Mononuclear cell (primary cell): Measurements from ENCODE around the gene PKM. TPM values are rescaled to one million over a fixed set of nuclear protein-coding genes. Genes with fewer than 3 reads are reported as not detected.

Experiments
- total RNA-seq: library from RNA; depleted of rRNA; stranded (reverse); fragments of >200 nt; gene quantifications from one replicate; pipeline ENCODE4 v1.2.3, GENCODE V29; 2012

Gene PKM
- total RNA-seq, 1 donor, result 470 TPM

Other genes with a start within 250 kb of the PKM start
- gene MYO9A, start 113.0 kb downstream of the PKM start, total RNA-seq, result 25.3 TPM
- gene SENP8, start 112.8 kb downstream of the PKM start, total RNA-seq, result 0.21 TPM
- gene GRAMD2A, start 33.4 kb downstream of the PKM start, total RNA-seq, result not detected
- 65.4 TPM for gene PARP6, start 41.4 kb upstream of the PKM start, total RNA-seq
- 0.84 TPM for gene CELF6, start 89.0 kb upstream of the PKM start, total RNA-seq
- gene HEXA, start 144.8 kb upstream of the PKM start, total RNA-seq, result 70.2 TPM
- not detected for gene TMEM202, start 167.1 kb upstream of the PKM start, total RNA-seq
- gene ARIH1, start 243.1 kb upstream of the PKM start, total RNA-seq, result 106 TPM